ENCODE results near the gene TOMM22.

TOMM22 gene

GRCh38 chr22:38715852-38716251, 34.1 kb downstream of the TOMM22 start:
- DNase-seq: no peak

GRCh38 chr22:38716271-38716670, 34.5 kb downstream of the TOMM22 start:
- DNase-seq: no peak

- DNase-seq: no peak
These were observed 35.1 kb downstream of the TOMM22 start for GRCh38 chr22:38716826-38717225.

- DNase-seq: no peak
These were observed 35.5 kb downstream of the TOMM22 start for GRCh38 chr22:38717244-38717643.

GRCh38 chr22:38718414-38718813, 36.7 kb downstream of the TOMM22 start:
- DNase-seq: no peak

GRCh38 chr22:38719196-38719595, 37.4 kb downstream of the TOMM22 start:
- DNase-seq: no peak

- no peak for DNase-seq
These were observed 38.6 kb downstream of the TOMM22 start for GRCh38 chr22:38720350-38720749.

- no peak for DNase-seq
These were observed 39.8 kb downstream of the TOMM22 start for GRCh38 chr22:38721551-38721950.

GRCh38 chr22:38724176-38724575, 42.4 kb downstream of the TOMM22 start:
- DNase-seq: no peak

GRCh38 chr22:38724926-38725571, 43.3 kb downstream of the TOMM22 start:
- no peak for DNase-seq

GRCh38 chr22:38725900-38726655, 44.3 kb downstream of the TOMM22 start:
- no peak for DNase-seq

GRCh38 chr22:38727123-38727522, 45.4 kb downstream of the TOMM22 start:
- DNase-seq: no peak

- no peak for DNase-seq
These were observed 46.0 kb downstream of the TOMM22 start for GRCh38 chr22:38727530-38728451.

GRCh38 chr22:38728871-38729796, 47.4 kb downstream of the TOMM22 start:
- no peak for DNase-seq

- DNase-seq: no peak
These were observed 48.2 kb downstream of the TOMM22 start for GRCh38 chr22:38729946-38730345.

GRCh38 chr22:38730411-38730871, 48.7 kb downstream of the TOMM22 start:
- DNase-seq: no peak

GRCh38 chr22:38731703-38732161, 50.0 kb downstream of the TOMM22 start:
- no peak for DNase-seq

- DNase-seq: no peak
These were observed 50.6 kb downstream of the TOMM22 start for GRCh38 chr22:38732251-38732815.

GRCh38 chr22:38733329-38733723, 51.6 kb downstream of the TOMM22 start:
- no peak for DNase-seq

GRCh38 chr22:38733724-38734381, 52.1 kb downstream of the TOMM22 start:
- no peak for DNase-seq

GRCh38 chr22:38734421-38735100, 52.8 kb downstream of the TOMM22 start:
- no peak for DNase-seq
